GM12878 (cell line): ENCODE data around the gene ZNF619. TPM values are rescaled to one million over a fixed set of nuclear protein-coding genes. Genes with fewer than 3 reads are reported as not detected.

Experiments
- ATAC-seq: fragments of 200-7000 bp; cut with Tn5 transposase; 3 replicates; pipeline ENCODE4 v1.9.1; 2020; ENCODE audit warnings: mild to moderate bottlenecking, moderate library complexity
- BruUV-seq: library from RNA; stranded (reverse); fragments of 400-500 nt; replicated peaks from 2 replicates; lab custom pipeline; 2021; lab: Mats Ljungman, UMichigan
- CTCF ChIA-PET: fragments of 300-600 bp; sonication (Branson Sonifier 250); formaldehyde crosslinking; extraction: SDS; loops from one replicate; lab custom pipeline; 2021; ENCODE audit warnings: inconsistent platforms; lab: Yijun Ruan, JAX
- POLR2A ChIA-PET: fragments of 350-600 bp; formaldehyde crosslinking; extraction: SDS; loops from one replicate; lab custom pipeline; 2021; ENCODE audit warnings: inconsistent platforms; lab: Charles Lee
- RAD21 ChIA-PET: fragments of 300-600 bp; sonication (Branson Sonifier 250); formaldehyde crosslinking; loops from one replicate; lab custom pipeline; 2023; ENCODE audit warnings: antibody characterized with exemption; ENCODE audit not compliant: unreplicated experiment; lab: Charles Lee
- SMC1A ChIA-PET: fragments of 300-600 bp; sonication (Branson Sonifier 250); formaldehyde crosslinking; loops from one replicate; lab custom pipeline; 2023; ENCODE audit not compliant: unreplicated experiment, uncharacterized antibody; lab: Charles Lee
- DNase-seq: peaks from one replicate; pipeline ENCODE4 v3.0.0-alpha.2; 2011; ENCODE audit warnings: low read depth, low spot score
- FAIRE-seq: peaks from 3 replicates; lab custom pipeline; 2011; peaks lifted over from hg19 to GRCh38; lab: Jason Lieb, UNC
- H2AFZ ChIP-seq: 2 replicates; pipeline ENCODE4 v1.6.0; 2011; ENCODE audit warnings: low read depth, low read length, control low read depth; ENCODE audit not compliant: control insufficient read depth
- H3K27ac ChIP-seq: 2 replicates; pipeline ENCODE4 v1.5.1; 2011; ENCODE audit warnings: control low read depth; ENCODE audit not compliant: control insufficient read depth, insufficient read depth
- H3K27me3 ChIP-seq, 2 experiments: replicated peaks in 1 of 2; 2 replicates each; pipeline versions ENCODE4 v1.6.0 to v1.6.1; 2011; ENCODE audit warnings: low read length in 1 of 2; ENCODE audit not compliant: control insufficient read depth in 2 of 2, insufficient read depth in 2 of 2
- H3K36me3 ChIP-seq, 2 experiments: 2 replicates each; pipeline ENCODE4 v1.5.1; 2011; ENCODE audit warnings: low read length in 1 of 2; ENCODE audit not compliant: control insufficient read depth in 2 of 2, insufficient read depth in 2 of 2
- H3K4me1 ChIP-seq: 2 replicates; pipeline ENCODE4 v1.6.1; 2011; ENCODE audit warnings: mild to moderate bottlenecking, low read length, moderate library complexity, mixed read lengths; ENCODE audit not compliant: control insufficient read depth, insufficient read depth
- H3K4me2 ChIP-seq: 2 replicates; pipeline ENCODE4 v1.6.0; 2011; ENCODE audit warnings: control low read depth; ENCODE audit not compliant: control insufficient read depth, insufficient read depth
- H3K4me3 ChIP-seq: fragments of 200-600 bp; sonication (generic); 2 replicates; pipeline ENCODE4 v1.5.1; 2016
- H3K79me2 ChIP-seq: 2 replicates; pipeline ENCODE4 v1.6.0; 2011; ENCODE audit warnings: low read length; ENCODE audit not compliant: control insufficient read depth, insufficient read depth
- H3K9ac ChIP-seq: 2 replicates; pipeline ENCODE4 v1.8.0; 2011; ENCODE audit warnings: low read length, control low read depth, mixed read lengths; ENCODE audit not compliant: control insufficient read depth, insufficient read depth
- H3K9me3 ChIP-seq: replicated peaks from 3 replicates; pipeline ENCODE4 v1.5.1; 2011; ENCODE audit warnings: mild to moderate bottlenecking, low read length; ENCODE audit not compliant: control insufficient read depth, insufficient read depth
- H4K20me1 ChIP-seq: 2 replicates; pipeline ENCODE4 v1.6.0; 2011; ENCODE audit not compliant: control insufficient read depth, insufficient read depth
- E2F8 ChIP-seq: fragments of 450-650 bp; IDR thresholded peaks from 2 replicates; pipeline ENCODE4 v1.6.1; 2018; ENCODE audit warnings: mild to moderate bottlenecking, low read depth, moderate library complexity; ENCODE audit not compliant: partially characterized antibody
- EED ChIP-seq: sonication (generic); IDR thresholded peaks from 2 replicates; pipeline ENCODE4 v1.6.1; 2016; ENCODE audit warnings: antibody characterized with exemption, low read depth
- HDAC6 ChIP-seq: fragments of 200-600 bp; sonication (generic); IDR thresholded peaks from one replicate; pipeline ENCODE4 v1.8.0; 2017; ENCODE audit warnings: antibody characterized with exemption; ENCODE audit not compliant: unreplicated experiment
- KAT2A ChIP-seq: conservative IDR thresholded peaks from 2 replicates; pipeline ENCODE4 v1.6.1; 2011; ENCODE audit warnings: low read depth, low read length; ENCODE audit not compliant: control insufficient read depth
- STAT3 ChIP-seq: IDR thresholded peaks from 2 replicates; pipeline ENCODE4 v1.6.1; 2011; ENCODE audit warnings: low read depth, low read length, improper control_type of control experiment
- ZZZ3 ChIP-seq: IDR thresholded peaks from 2 replicates; pipeline ENCODE4 v1.6.1; 2011; ENCODE audit warnings: low read depth; ENCODE audit not compliant: control insufficient read depth, insufficient read length
- WGBS: methylation state at CpG from one replicate; pipeline ENCODE4 v1.1.6; 2016; ENCODE audit warnings: low lambda C conversion rate; ENCODE audit not compliant: insufficient replicate concordance, insufficient coverage; ENCODE audit errors: missing lambda C conversion rate; 5-methylcytosine and 5-hydroxymethylcytosine counted together
- in situ Hi-C: fragments of 300-500 bp; cut with MboI; formaldehyde crosslinking; loops from 9 replicates; pipeline ENCODE4 v1.14.3; 2018; ENCODE audit warnings: mixed read lengths
- intact Hi-C: fragments of 100-400 bp; cut with micrococcal nuclease; formaldehyde crosslinking; loops from one replicate; pipeline ENCODE4 v1.14.2; 2022; ENCODE audit not compliant: unreplicated experiment
- polyA plus RNA-seq, 11 experiments: library from polyadenylated mRNA; depleted of rRNA in 4 of 11; unstranded in 6 of 11; stranded (reverse) in 5 of 11; fragments of >200 nt; fragmentation: Nextera tagmentation in 4 of 11; fragmentation: Illumina TruSeq in 1 of 11; extraction: Ambion mirVana in 4 of 11; extraction: Trizol in 1 of 11; gene quantifications; 1 replicate in 1 of 11; 2 replicates in 10 of 11; pipeline versions ENCODE4 v1.2.1 to v1.2.3, GENCODE V29; 2011 to 2016; ENCODE audit warnings: inconsistent platforms in 2 of 11, missing spikeins in 2 of 11, low read depth in 1 of 11
- total RNA-seq, 4 experiments: library from RNA; depleted of rRNA in 3 of 4; stranded (reverse); fragments of >200 nt in 3 of 4; fragmentation: Illumina TruSeq in 1 of 4; extraction: Trizol in 1 of 4; gene quantifications; 2 replicates each; pipeline versions ENCODE4 v1.2.1 to v1.2.3, GENCODE V29; 2013 to 2021

ZNF619 gene
- total and polyA plus RNA-seq, 10 of the 15 experiments (the other 5 are each of a cell fraction or from before 2014, with no cell fraction given) = 0.42 to 7.5 (median 3.7) TPM

GRCh38 chr3:40528426-40528825 lies 51.5 kb downstream of the ZNF619 start (continued):
- no peak for TF ChIP-seq E2F8
- TF ChIP-seq ZZZ3 = no peak
- TF ChIP-seq, all 136 proteins: peak for 0

- DNase-seq (no peak), ATAC-seq (no peak), FAIRE-seq (no peak)
- no peak overlapping the region for H3K27ac ChIP-seq
- H3K4me3 ChIP-seq = no peak overlapping the region
- no peaks in the 10 kb centered on the region for H3K4me1 ChIP-seq
- H2AFZ ChIP-seq = no peak overlapping the region
- in situ Hi-C loops (no loop called here), intact Hi-C loops (no loop called here)
- H3K4me2 ChIP-seq = no peak overlapping the region
- H4K20me1 ChIP-seq = no peaks in the 10 kb centered on the region
- H3K79me2 ChIP-seq = no peaks in the 10 kb centered on the region
- H3K27me3 ChIP-seq = no peaks in the 10 kb centered on the region
- 90% methylated on average over 5 of the region's 5 CpGs for WGBS
- H3K36me3 ChIP-seq = peaks cover 6 to 15% of the 10 kb centered on the region in 2 experiments
- CTCF ChIA-PET = interaction anchor here (0.8 kb wide), 1 partner anchor 8 kb away, joined by 3 read pairs; no protein-coding TSS in a partner anchor
- peaks cover 2% of the 10 kb centered on the region; the same call in 1 of the 3 replicates for H3K9me3 ChIP-seq
- POLR2A ChIA-PET = no interaction called here
- RAD21 ChIA-PET = no interaction called here
- SMC1A ChIA-PET = no interaction called here
- no peak for TF ChIP-seq EED
- no peak for TF ChIP-seq KAT2A
- no peak for TF ChIP-seq HDAC6
- no peak for TF ChIP-seq STAT3
- no peak overlapping the region for H3K9ac ChIP-seq
- no TSS peak for BruUV-seq
Measured at GRCh38 chr3:40532252-40532651, 55.3 kb downstream of the ZNF619 start.
